Measurements from ENCODE around the gene RBM3. TPM values are rescaled to one million over a fixed set of nuclear protein-coding genes. Genes with fewer than 3 reads are reported as not detected.
A peak's percentile ranks its signal among the peaks of the same experiment; 100 is the strongest.

Gene RBM3
- total RNA-seq, 1 experiment from 2014 or later, result 528 TPM

DNA sequence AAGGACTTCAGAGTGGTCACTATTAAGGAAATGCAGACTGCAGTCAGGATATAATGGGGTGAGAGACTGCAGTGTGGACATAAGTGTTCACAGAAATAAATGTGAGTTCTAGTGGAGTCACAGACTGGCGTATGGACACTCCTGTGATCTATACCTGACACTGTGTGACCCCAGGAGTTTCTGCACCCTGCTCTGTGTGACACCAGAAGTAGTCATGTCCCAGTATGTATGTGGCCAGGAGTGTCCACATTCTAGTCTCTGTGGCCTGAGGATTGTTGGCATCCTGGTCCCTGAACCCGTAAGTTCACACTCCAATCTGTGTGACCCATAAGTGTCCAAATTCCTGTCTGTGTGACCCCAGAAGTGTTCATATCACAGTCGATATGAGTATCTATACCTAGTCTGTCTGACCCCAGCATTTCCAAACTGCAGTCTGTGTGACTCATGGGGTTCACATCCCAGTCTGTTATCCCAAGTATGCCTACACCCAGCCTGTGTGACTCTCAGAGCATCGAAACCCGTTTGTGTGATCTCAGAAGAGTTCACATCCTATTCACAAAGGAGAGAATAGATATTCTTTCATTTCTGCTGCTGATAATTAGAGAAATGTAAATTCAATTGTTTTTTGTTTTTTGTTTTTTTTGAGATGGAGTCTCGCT is 39.3 kb downstream of the RBM3 start:
- H3K4me1 ChIP-seq (ENCODE audit: control insufficient read depth, insufficient read depth, low read length), result no peaks in the 10 kb centered on the region
- H3K27ac ChIP-seq (ENCODE audit: low read length), result no peak overlapping the region
- ATAC-seq, result no peak
- no TSS peak for BruUV-seq (replicated peaks)
- intact Hi-C loops (cut with micrococcal nuclease; ENCODE audit: unreplicated experiment), result no loop called here
- no peaks in the 10 kb centered on the region for H3K27me3 ChIP-seq (ENCODE audit: control insufficient read depth, insufficient read depth, low read length)
- in situ Hi-C loops (cut with HindIII; ENCODE audit: low pct_unique_long_range_greater_than_20kb, low sequenced_read_pairs), result no loop called here
- POLR2A ChIA-PET, result no interaction called here
- H3K9me3 ChIP-seq (ENCODE audit: control insufficient read depth, insufficient read depth, low read depth, low read length), result no peaks in the 10 kb centered on the region
- DNase-seq (ENCODE audit: low read depth, low spot score), result no peak
- H3K36me3 ChIP-seq (ENCODE audit: control insufficient read depth, insufficient read depth, low read length), result no peaks in the 10 kb centered on the region
- H3K4me3 ChIP-seq (ENCODE audit: low read depth in 2 of 2, low read length in 2 of 2), result no peak overlapping the region
- TF ChIP-seq POLR2AphosphoS5 (IDR thresholded peaks at IDR 0.05; ENCODE audit: low read depth, low read length) (no peak), SIN3A (IDR thresholded peaks at IDR 0.05; ENCODE audit: borderline replicate concordance, insufficient read depth, low read depth, low read length) (no peak), TCF7L2 (IDR thresholded peaks at IDR 0.05; ENCODE audit: low read depth, low read length) (no peak)
- TF ChIP-seq, protein P1, sequence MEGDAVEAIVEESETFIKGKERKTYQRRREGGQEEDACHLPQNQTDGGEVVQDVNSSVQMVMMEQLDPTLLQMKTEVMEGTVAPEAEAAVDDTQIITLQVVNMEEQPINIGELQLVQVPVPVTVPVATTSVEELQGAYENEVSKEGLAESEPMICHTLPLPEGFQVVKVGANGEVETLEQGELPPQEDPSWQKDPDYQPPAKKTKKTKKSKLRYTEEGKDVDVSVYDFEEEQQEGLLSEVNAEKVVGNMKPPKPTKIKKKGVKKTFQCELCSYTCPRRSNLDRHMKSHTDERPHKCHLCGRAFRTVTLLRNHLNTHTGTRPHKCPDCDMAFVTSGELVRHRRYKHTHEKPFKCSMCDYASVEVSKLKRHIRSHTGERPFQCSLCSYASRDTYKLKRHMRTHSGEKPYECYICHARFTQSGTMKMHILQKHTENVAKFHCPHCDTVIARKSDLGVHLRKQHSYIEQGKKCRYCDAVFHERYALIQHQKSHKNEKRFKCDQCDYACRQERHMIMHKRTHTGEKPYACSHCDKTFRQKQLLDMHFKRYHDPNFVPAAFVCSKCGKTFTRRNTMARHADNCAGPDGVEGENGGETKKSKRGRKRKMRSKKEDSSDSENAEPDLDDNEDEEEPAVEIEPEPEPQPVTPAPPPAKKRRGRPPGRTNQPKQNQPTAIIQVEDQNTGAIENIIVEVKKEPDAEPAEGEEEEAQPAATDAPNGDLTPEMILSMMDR (IDR thresholded peaks at IDR 0.05), result no peak
- TF ChIP-seq, protein P2, sequence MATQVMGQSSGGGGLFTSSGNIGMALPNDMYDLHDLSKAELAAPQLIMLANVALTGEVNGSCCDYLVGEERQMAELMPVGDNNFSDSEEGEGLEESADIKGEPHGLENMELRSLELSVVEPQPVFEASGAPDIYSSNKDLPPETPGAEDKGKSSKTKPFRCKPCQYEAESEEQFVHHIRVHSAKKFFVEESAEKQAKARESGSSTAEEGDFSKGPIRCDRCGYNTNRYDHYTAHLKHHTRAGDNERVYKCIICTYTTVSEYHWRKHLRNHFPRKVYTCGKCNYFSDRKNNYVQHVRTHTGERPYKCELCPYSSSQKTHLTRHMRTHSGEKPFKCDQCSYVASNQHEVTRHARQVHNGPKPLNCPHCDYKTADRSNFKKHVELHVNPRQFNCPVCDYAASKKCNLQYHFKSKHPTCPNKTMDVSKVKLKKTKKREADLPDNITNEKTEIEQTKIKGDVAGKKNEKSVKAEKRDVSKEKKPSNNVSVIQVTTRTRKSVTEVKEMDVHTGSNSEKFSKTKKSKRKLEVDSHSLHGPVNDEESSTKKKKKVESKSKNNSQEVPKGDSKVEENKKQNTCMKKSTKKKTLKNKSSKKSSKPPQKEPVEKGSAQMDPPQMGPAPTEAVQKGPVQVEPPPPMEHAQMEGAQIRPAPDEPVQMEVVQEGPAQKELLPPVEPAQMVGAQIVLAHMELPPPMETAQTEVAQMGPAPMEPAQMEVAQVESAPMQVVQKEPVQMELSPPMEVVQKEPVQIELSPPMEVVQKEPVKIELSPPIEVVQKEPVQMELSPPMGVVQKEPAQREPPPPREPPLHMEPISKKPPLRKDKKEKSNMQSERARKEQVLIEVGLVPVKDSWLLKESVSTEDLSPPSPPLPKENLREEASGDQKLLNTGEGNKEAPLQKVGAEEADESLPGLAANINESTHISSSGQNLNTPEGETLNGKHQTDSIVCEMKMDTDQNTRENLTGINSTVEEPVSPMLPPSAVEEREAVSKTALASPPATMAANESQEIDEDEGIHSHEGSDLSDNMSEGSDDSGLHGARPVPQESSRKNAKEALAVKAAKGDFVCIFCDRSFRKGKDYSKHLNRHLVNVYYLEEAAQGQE (IDR thresholded peaks at IDR 0.05; ENCODE audit: insufficient read depth in 1 of 2, low read depth in 2 of 2, low read length in 1 of 2), result no peak
- CTCF ChIA-PET, result no interaction called here

DNA sequence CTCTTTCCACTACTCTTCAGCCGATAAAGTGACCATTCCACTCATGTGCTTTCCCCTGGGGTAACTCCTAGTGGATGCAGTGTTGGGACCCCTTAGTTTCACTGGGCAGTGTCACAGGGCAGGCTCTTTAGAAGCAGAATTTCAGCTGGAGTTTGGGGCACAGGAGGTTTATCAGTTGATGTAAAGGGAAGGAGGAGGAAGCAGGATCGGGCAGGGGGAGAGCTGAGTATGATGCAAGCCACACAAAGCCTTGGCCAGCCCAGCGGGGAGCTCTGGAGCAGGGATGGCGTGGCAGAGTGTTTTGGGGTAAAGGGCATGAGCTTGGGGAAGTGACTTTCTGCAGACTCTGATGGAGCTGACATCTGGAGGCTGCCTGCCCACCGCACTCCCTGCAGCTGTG is 42.3 kb downstream of the RBM3 start:
- BruUV-seq (replicated peaks), result no TSS peak
- Histone ChIP-seq H3K4me1 (ENCODE audit: control insufficient read depth, insufficient read depth, low read length) (no peaks in the 10 kb centered on the region), H3K36me3 (ENCODE audit: control insufficient read depth, insufficient read depth, low read length) (no peaks in the 10 kb centered on the region), H3K9me3 (ENCODE audit: control insufficient read depth, insufficient read depth, low read depth, low read length) (no peaks in the 10 kb centered on the region), H3K27me3 (ENCODE audit: control insufficient read depth, insufficient read depth, low read length) (no peaks in the 10 kb centered on the region), H3K27ac (ENCODE audit: low read length) (no peak overlapping the region), H3K4me3 (ENCODE audit: low read depth in 2 of 2, low read length in 2 of 2) (no peak overlapping the region)
- 0 out of 2 replicates have a peak, but pooled peaks have one; percentile 31 for ATAC-seq
- ChIA-PET CTCF (no interaction called here), POLR2A (no interaction called here)
- in situ Hi-C loops (cut with HindIII; ENCODE audit: low pct_unique_long_range_greater_than_20kb, low sequenced_read_pairs) (no loop called here), intact Hi-C loops (cut with micrococcal nuclease; ENCODE audit: unreplicated experiment) (no loop called here)
- TF ChIP-seq SIN3A (IDR thresholded peaks at IDR 0.05; ENCODE audit: borderline replicate concordance, insufficient read depth, low read depth, low read length) (no peak), POLR2AphosphoS5 (IDR thresholded peaks at IDR 0.05; ENCODE audit: low read depth, low read length) (no peak), TCF7L2 (IDR thresholded peaks at IDR 0.05; ENCODE audit: low read depth, low read length) (no peak)
- TF ChIP-seq, protein P2 (IDR thresholded peaks at IDR 0.05; ENCODE audit: insufficient read depth in 1 of 2, low read depth in 2 of 2, low read length in 1 of 2), result no peak
- TF ChIP-seq, protein P1 (IDR thresholded peaks at IDR 0.05), result no peak
- DNase-seq (ENCODE audit: low read depth, low spot score), result no peak
